ENCODE results near the gene PUS7. TPM values are rescaled to one million over a fixed set of nuclear protein-coding genes. Genes with fewer than 3 reads are reported as not detected.

PUS7 gene, protein sequence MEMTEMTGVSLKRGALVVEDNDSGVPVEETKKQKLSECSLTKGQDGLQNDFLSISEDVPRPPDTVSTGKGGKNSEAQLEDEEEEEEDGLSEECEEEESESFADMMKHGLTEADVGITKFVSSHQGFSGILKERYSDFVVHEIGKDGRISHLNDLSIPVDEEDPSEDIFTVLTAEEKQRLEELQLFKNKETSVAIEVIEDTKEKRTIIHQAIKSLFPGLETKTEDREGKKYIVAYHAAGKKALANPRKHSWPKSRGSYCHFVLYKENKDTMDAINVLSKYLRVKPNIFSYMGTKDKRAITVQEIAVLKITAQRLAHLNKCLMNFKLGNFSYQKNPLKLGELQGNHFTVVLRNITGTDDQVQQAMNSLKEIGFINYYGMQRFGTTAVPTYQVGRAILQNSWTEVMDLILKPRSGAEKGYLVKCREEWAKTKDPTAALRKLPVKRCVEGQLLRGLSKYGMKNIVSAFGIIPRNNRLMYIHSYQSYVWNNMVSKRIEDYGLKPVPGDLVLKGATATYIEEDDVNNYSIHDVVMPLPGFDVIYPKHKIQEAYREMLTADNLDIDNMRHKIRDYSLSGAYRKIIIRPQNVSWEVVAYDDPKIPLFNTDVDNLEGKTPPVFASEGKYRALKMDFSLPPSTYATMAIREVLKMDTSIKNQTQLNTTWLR
- total RNA-seq, result 20.3 and 25.4 TPM in 2 replicates

DNA sequence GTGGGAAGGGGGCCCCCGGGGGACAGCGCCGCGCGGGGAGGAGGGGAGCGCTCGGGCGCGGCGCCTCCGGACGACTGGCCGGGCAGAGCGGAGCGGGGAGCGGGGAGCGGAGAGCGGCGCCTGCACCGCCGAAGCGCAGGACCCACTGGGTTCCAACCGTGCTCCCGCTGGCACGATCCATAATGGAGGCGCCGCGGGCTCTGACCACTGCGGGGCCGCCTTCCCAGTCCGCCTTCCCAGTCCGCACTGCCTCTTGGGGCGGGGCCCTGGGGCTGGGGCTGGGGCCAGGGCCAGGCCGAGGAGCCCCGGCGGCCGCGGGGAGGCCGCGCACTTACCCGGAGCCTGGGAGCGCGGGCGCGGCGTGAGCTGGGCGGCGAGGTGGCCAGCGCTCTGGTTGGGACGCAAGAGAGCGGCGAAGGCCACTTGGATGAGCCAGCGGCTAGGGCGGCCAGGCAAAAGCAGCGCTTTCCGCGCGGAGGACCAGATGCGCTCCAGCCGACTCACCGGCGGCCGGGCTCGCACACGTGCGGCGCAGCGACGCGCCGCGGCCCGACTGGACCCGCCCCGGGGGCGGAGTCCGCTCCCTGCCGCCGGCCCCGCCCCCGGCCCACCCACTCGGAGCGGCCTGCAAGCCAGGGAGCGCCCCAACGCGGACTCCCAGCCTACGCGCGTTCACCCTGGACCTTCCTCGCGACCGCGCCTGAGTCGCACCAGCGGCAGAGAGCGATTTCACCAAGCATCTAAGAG lies at the start of gene PUS7:
TSS of gene PUS7 (minus strand) at position 555 of the 747 bp plus-strand sequence. CDS start 13,759 bp downstream, outside the sequence.

DNA sequence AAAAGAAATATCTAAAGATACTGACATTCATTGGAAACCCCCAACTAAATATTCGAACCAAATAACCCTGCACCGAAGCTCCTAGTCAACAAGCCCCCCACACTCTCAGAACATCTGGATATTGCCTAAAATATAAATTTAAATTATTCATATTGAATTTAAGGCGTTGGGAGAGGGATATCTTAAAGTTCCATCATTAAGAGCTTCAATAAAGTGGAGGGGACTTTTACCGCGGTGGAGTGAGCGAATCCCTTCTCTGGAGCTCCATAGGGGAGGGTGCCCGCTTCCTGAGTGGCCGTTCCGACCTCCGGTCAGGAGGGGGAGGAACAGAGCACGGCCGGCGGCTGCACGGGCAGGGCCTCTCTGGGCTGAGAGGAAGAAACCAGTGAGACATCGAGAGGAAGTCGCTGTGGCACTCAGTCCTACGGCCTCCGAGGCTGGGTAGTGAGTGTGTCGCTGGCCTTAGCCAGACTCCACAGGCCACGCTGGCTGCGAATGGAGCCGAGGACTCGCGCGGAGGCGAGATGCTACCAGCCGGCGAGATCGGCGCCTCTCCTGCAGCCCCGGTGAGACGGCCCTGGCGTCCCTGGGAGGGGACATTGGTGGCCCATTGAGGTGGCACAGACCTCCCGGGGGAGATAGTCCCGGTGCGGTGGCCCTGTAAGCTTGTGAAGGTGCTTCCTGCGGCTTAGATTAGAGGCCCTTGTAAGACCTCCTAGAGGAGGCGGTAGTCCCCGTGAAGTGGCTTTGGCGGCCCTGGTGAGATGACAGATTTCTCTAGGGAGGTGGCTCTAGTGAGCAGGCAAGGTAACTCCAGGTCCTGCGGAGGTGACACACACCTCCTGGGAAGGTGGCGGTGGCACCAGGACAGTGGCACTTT lies 10.0 kb upstream of the PUS7 start, which contains the start of gene RINT1:
TSS of gene RINT1 (plus strand) at position 410 of the 880 bp plus-strand sequence. CDS start at position 525, 115 bp downstream.

Other genes starting within 250 kb of the PUS7 start
- 27.4 and 32.3 TPM in 2 replicates for gene SRPK2, start 133.3 kb downstream of the PUS7 start, total RNA-seq
- 18.2 and 19.9 TPM in 2 replicates for gene RINT1, start 9.9 kb upstream of the PUS7 start, total RNA-seq
- 0.44 TPM in 1 of 2 replicates, not detected in the other for gene EFCAB10, start 59.2 kb upstream of the PUS7 start, total RNA-seq